SH-SY5Y (cell line): ENCODE data around the gene CYP26A1.

Source experiments
- GATA2 ChIP-seq: IDR thresholded peaks from 2 replicates; pipeline ENCODE4 v1.6.1; 2011; ENCODE audit warnings: mild to moderate bottlenecking, low read depth, low read length
- GATA3 ChIP-seq: IDR thresholded peaks from 2 replicates; pipeline ENCODE4 v1.6.1; 2011; ENCODE audit warnings: low read depth, mild to moderate bottlenecking, low read length, moderate library complexity

- TF ChIP-seq GATA3 (no peak), GATA2 (no peak)
Measured at GRCh38 chr10:93026072-93026471, 47.6 kb upstream of the CYP26A1 start.
